ENCODE measurements around the gene ANKRA2.

DNA sequence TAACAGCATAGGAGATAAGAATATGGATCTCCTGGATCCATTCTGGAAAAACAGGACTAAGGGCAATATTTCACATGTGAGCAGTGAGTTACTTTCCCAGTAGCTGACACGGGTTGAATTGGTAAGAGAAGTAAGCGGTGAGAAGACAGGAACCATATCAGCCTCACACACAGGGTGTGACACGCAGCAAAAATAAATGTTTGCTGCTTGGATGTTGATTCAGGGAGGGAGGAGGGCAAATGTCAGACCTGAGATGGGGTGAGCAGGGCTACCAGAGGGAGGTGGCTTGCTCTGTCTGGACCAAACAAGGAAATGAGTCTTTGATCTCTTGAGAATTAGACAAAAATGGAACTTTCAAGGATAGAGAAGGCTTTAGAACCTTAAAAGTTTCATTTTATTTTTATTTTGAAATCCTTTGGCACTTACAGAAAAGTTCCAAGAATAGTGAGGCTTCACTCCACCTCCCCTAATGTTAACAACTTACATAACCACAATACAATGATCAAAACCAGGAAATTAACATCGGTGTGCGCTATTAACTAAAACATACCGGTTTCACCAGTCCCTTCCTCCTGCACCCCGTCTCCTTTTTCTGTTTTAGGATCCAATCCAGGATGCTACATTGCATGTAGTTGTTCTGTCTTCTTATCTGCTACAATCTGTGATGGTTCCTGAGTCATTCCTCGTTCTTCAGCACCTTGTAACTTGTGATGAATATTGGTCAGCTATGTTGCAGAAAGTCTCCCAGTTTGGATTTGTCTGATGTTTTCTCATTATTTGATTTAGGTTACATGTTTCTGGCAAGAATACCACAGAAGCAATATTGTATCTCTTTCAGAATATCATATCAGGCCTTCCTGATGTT is 40.0 kb upstream of the ANKRA2 start:
- TF ChIP-seq, protein P1, sequence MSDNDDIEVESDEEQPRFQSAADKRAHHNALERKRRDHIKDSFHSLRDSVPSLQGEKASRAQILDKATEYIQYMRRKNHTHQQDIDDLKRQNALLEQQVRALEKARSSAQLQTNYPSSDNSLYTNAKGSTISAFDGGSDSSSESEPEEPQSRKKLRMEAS (IDR thresholded peaks at IDR 0.05; ENCODE audit: insufficient read depth, insufficient read length), result no peak
- TF ChIP-seq, protein P2, sequence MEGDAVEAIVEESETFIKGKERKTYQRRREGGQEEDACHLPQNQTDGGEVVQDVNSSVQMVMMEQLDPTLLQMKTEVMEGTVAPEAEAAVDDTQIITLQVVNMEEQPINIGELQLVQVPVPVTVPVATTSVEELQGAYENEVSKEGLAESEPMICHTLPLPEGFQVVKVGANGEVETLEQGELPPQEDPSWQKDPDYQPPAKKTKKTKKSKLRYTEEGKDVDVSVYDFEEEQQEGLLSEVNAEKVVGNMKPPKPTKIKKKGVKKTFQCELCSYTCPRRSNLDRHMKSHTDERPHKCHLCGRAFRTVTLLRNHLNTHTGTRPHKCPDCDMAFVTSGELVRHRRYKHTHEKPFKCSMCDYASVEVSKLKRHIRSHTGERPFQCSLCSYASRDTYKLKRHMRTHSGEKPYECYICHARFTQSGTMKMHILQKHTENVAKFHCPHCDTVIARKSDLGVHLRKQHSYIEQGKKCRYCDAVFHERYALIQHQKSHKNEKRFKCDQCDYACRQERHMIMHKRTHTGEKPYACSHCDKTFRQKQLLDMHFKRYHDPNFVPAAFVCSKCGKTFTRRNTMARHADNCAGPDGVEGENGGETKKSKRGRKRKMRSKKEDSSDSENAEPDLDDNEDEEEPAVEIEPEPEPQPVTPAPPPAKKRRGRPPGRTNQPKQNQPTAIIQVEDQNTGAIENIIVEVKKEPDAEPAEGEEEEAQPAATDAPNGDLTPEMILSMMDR (IDR thresholded peaks at IDR 0.05; ENCODE audit: extremely low read depth in 1 of 2, insufficient read depth in 1 of 2, low read depth in 1 of 2, low read length in 2 of 2), result no peak
